Bone marrow (tissue), 2 donors: ENCODE results near the gene ANP32A.

Experiments
- DNase-seq, 2 donors: peaks; one replicate each; lab custom pipeline; 2025; lab: John Stamatoyannopoulos, UW

The ANP32A gene

GRCh38 chr15:68819495-68820294 is 1.0 kb downstream of the ANP32A start:
- DNase-seq: peak in 1 of 2 donors; percentile 15

DNA sequence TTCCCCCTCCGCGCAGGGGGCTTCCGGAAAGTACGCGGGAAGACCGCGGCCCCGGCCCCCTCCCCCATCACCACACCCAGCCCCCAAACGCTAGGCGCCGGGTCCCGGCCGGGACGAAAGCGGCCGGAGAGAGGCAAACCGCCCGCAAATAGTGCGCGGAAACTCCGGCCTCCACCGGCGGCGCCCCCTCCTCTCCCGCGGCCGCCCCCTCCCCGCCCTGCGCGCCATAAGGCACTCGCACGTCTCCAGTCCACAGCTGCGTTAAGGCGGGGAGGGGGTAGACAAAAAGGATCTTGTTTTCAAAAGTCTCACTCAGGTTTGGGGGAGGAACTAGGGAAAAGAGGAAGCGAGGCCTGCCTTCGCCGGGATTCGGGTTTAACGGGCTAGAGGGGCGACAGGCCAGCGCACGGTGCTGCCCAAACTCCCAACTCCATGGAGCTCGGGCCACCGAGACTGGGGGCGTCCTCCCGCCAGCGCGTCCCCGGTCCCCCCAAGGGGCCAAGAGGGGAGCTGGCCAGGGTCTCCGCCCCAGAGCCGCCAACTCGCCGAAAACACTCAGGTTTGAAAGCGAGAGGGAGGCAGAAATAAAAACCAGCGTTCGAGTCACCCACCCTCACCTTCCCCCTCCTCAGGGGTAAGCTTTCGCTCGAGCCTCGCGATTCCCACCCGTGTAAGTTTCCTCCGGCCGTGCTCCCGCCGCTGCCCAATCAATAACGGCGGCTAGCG is 1.8 kb downstream of the ANP32A start:
- DNase-seq: peak; percentile 42 to 77

DNA sequence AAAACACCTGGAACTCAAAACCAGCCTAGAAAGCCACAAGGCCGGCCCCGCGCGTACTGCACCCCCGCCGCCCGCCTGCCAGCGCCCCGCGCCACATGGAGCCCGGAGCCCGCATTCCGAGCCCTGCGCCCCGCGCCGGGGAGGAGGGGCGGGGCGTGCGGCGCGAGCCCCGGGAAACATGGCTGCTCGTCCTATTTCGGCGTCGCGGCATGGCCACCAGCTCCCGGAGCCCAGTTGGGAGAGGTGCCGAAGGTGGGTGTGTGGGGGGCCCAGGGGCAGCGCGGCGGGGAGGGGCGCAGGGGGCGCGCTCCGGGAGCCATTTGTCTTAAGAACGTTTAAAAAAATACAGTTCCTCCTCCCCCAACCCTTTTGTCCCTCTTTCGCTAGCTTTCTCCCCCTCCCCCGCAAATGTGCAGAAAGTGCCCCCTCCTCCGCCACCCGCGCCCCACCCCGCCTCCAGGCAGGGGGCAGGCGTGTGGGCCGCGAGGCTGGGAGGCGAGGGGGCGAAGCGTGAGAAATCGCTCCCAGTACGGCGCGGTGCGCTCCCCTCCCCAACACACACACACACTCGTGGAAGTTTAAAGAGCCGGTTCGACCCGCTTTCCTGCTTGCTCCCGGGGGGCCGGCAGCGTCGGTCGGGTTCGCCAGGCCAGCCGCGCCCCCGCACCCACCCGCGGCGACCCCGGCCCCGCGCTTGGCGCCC is 2.5 kb downstream of the ANP32A start:
- DNase-seq: peak; percentile 40 to 78

GRCh38 chr15:68817304-68818065 is 3.2 kb downstream of the ANP32A start:
- DNase-seq: peak; percentile 83 to 94

DNA sequence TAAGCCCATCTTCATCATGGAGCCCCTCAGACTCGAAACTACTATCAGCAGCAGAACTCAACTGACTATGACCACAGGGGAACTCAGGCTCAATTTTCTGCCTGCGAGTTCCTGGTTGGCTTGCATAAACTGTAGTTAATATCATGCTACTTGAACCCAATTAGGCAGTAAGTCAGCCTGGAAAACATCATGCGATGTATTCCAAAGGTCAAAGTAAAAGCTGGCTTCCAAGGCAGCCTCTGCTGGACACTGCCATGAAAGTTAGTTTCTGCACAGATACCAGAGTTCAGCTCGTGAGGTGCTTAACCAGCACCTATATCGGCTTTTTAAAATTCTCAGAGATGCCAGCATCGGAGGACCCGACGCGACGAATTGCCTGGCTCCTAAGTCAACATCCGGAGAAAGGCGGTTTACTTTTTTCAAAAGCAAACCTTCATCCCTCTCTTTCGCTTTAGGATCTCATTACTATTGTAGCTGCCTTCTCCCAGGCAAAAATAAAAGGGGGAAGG is 3.8 kb downstream of the ANP32A start:
- DNase-seq: no peak

DNA sequence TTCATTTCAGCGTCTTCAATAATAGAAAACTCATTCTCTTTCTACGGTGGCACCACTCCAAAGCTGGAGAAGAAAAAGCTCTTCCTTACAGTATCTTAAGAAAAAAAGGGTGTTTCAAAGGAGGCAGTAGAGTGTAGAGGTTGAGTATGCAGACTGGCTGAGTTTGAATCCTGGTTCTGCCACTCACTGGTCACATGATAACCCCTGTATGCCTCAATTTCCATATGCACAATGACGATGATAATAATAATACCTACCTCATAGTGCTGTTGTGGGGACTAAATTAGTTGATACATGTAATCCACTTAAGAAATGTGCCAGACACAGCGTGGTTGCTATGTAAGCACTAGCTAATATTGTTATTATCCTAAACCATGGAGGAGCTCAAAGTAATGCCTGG is 4.5 kb downstream of the ANP32A start:
- DNase-seq: no peak

GRCh38 chr15:68815598-68815997 is 5.1 kb downstream of the ANP32A start:
- DNase-seq: peak in 1 of 2 donors; percentile 22

GRCh38 chr15:68814596-68814995 is 6.1 kb downstream of the ANP32A start:
- no peak for DNase-seq

- no peak for DNase-seq
These were observed 7.9 kb downstream of the ANP32A start for GRCh38 chr15:68812597-68813431.

DNA sequence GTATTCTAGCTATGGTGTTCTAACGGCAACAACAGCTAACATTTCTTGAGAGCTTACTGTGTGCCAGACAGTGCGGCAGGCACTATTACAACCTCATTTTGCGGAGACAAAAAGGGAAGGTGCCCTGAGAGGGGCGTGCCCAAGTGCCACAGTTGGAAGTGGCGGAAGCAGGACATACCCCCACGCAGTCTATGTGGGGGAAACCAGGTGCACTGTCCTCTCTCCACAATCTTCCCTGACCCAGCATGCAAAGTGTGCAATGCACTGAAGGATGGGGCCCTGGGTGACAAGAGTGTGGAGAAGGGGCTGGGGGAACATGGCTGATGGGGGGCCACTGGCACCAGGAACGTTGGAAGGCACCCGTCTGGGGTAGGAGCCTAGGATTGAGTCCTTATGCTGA is 8.6 kb downstream of the ANP32A start:
- no peak for DNase-seq

DNA sequence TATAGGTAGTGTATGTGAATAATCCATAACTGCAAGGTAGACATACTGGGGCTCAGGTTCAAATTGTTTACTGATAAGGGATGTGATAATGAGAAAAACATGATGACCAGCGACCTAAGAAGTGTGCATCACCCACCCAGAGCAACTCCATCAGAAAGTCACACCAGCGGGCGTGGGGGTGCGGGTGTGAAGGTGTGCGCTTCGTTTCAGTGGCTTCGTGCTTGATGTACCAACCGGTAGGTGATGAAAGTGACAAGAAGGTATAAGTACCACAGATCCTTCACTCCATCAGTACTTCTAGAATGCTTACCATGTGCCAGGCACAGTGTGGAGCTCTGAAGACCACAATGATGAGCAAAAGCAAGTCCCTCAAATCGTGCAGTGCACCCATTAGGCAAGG is 11.2 kb downstream of the ANP32A start:
- DNase-seq: no peak

- DNase-seq: no peak
These were observed 11.9 kb downstream of the ANP32A start for GRCh38 chr15:68808770-68809169.

DNA sequence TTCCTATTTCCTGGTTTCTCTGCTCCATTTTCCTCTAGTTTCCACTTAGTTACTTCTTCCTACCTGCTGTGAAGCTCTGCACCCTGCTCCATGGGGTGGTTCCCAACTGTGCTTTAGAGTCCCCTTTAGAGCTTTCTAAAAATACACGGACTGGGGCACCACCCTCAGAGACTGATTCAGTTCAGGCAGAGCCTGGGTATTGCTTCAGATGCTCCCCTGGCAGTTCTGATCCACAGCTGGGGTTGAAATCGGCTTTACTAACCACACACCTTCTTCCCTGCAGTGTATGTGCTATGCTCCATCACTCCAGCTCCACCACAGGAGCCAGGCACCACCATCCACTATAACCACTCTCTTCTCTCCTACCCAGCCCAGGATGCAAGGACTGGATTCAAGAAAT is 12.6 kb downstream of the ANP32A start:
- DNase-seq: no peak

GRCh38 chr15:68807249-68807648 is 13.4 kb downstream of the ANP32A start:
- no peak for DNase-seq

DNA sequence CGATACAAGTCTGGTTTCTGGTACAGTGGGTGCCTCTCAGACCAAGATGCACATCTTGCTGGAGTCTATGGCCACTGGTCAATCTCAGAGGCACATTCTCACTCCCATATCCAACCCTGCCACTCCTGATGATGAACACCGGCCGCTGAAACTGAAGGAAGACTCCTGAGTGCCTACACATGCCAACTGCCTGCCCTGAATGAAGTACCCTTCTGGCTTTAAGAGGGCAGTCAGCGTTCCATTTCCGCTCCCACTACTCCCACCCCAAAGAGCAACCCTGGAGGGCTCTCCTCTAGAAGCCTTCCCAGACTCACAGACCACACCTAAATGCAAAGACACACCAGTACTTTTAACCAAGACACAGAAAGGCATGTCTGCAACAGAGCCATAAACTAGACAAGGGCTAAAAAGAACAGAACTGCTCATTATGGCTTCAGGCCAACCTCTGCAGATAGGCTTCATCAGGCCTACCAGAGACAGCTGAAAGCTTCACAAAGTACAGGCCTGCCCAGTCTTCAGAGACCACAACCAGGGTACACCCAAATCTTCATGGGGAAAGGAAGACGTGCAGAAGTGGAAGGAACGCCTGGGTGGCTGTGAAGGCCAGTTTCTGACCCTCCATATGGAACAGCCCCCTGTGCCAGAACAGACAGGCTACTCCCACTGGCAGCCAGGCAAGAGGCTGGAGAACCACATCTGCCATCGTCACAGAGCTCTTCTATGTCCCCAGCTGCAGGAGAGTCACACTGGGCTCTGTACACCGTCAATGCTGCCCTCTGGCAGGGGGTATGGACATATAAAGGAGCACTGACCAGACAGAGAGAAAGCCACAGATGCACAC is 14.3 kb downstream of the ANP32A start:
- DNase-seq: no peak

GRCh38 chr15:68802373-68802772 is 18.3 kb downstream of the ANP32A start:
- no peak for DNase-seq

GRCh38 chr15:68801572-68802148 is 19.0 kb downstream of the ANP32A start:
- no peak for DNase-seq

- no peak for DNase-seq
These were observed 19.8 kb downstream of the ANP32A start for GRCh38 chr15:68800875-68801274.

DNA sequence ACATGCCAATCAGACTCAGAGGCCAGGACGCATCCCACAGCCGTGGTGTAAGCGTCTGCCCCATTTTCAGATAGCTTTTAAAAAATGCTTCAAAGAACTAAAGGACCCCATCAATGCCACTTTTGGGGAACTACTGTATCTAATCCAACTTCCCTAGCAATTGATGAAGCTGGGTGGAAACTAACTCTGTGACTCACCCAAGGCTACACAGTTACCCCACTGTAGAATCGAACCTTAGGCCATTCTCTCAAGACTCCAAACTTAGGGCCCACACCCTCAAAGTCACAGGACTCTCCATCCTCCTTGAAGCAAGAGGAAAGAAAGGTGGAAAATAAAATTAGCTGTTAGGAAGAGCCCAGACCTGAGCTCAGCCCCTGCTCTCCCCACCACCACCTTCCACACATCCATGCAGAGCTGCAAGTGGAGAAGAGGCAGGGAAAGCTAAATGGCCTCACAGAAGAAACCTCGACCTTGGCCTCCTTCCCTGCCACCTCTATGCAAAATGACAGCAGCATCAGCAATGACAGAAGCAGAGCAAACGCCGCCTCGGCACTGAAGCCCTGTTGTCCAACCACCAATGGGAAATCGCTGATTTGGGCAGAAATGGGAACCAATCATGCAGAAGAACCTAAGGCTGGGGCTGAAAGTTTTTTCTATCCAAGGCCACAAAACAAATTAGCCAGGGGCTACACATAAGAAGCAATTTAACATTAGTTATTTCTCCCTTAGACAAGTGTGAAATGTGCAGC is 22.2 kb downstream of the ANP32A start:
- DNase-seq: peak in 1 of 2 donors; percentile 30
